GM12892 (cell line): Measurements from ENCODE around the gene KRT33B.

Source experiments
- POLR2AphosphoS5 ChIP-seq: IDR thresholded peaks from 2 replicates; pipeline ENCODE4 v1.6.1; 2011; ENCODE audit warnings: low read depth, low read length, control low read depth
- TAF1 ChIP-seq: IDR thresholded peaks from 2 replicates; pipeline ENCODE4 v1.6.1; 2011; ENCODE audit warnings: low read depth, mild to moderate bottlenecking, control low read depth, low read length, borderline replicate concordance

GRCh38 chr17:41382394-41382793, 12.8 kb upstream of the KRT33B start:
- TF ChIP-seq TAF1 (no peak), POLR2AphosphoS5 (no peak)
